Frontal cortex (tissue), 4 donors: ENCODE data around the gene DLG3. TPM values are rescaled to one million over a fixed set of nuclear protein-coding genes. Genes with fewer than 3 reads are reported as not detected.
"Not testable (repeated sequence)": the region's sequence is repeated elsewhere in the genome, so short reads cannot be mapped to it uniquely, and the experiment has no call there.

Experiments
- DNase-seq, 2 donors: peaks; one replicate each; pipeline ENCODE4 v3.0.0; 2012; ENCODE audit warnings: low spot score in 2 of 2
- FAIRE-seq: peaks from 2 replicates; lab custom pipeline; 2012; peaks lifted over from hg19 to GRCh38; lab: Jason Lieb, UNC
- small RNA-seq: library from RNA; depleted of rRNA; stranded (forward); fragments of <200 nt; gene quantifications from one replicate; pipeline ENCODE3, GENCODE V24; 2014
- total RNA-seq: library from RNA; depleted of rRNA; stranded (reverse); fragments of >200 nt; gene quantifications from one replicate; pipeline ENCODE4 v1.2.3, GENCODE V29; 2014
- donor health status: control.
- donor health status: control.
- donor health status: control.

DLG3 gene
- total RNA-seq, 1 donor from 2014 or later, result 86.8 TPM

- DNase-seq, result no peak
- FAIRE-seq, result no peak
These were observed 60.3 kb downstream of the DLG3 start for GRCh38 chrX:70504772-70505450.

GRCh38 chrX:70505451-70505841 lies 60.8 kb downstream of the DLG3 start:
- DNase-seq, result no peak

GRCh38 chrX:70508296-70508911 lies 63.8 kb downstream of the DLG3 start:
- no peak for FAIRE-seq

More at GRCh38 chrX:70505451-70505841, 60.8 kb downstream of the DLG3 start:
- no peak for FAIRE-seq

GRCh38 chrX:70509078-70509477 lies 64.4 kb downstream of the DLG3 start:
- FAIRE-seq (no peak), DNase-seq (no peak)

More at GRCh38 chrX:70508296-70508911, 63.8 kb downstream of the DLG3 start:
- DNase-seq, result no peak

- FAIRE-seq, DNase-seq: not testable (repeated sequence)
These were observed 70.6 kb downstream of the DLG3 start for GRCh38 chrX:70515270-70515669.

- FAIRE-seq, DNase-seq: not testable (repeated sequence)
These were observed 71.1 kb downstream of the DLG3 start for GRCh38 chrX:70515692-70516091.

- DNase-seq (no peak), FAIRE-seq (no peak)
These were observed 81.1 kb downstream of the DLG3 start for GRCh38 chrX:70525733-70526132.

- FAIRE-seq (no peak), DNase-seq (no peak)
These were observed 82.4 kb downstream of the DLG3 start for GRCh38 chrX:70527053-70527452.

GRCh38 chrX:70527610-70528345 lies 83.1 kb downstream of the DLG3 start:
- no peak for DNase-seq
- FAIRE-seq, result no peak

GRCh38 chrX:70535198-70535597 lies 90.6 kb downstream of the DLG3 start:
- no peak for FAIRE-seq
- DNase-seq, result no peak

- DNase-seq (no peak), FAIRE-seq (no peak)
These were observed 104.8 kb downstream of the DLG3 start for GRCh38 chrX:70549429-70549828.

GRCh38 chrX:70552130-70552704 lies 107.6 kb downstream of the DLG3 start:
- FAIRE-seq, result no peak
- DNase-seq, result no peak

- FAIRE-seq (no peak), DNase-seq (no peak)
These were observed 108.9 kb downstream of the DLG3 start for GRCh38 chrX:70553516-70553915.

- no peak for DNase-seq
- no peak for FAIRE-seq
These were observed 109.4 kb downstream of the DLG3 start for GRCh38 chrX:70554081-70554480.

GRCh38 chrX:70554523-70554922 lies 109.9 kb downstream of the DLG3 start:
- FAIRE-seq, result no peak
- no peak for DNase-seq

GRCh38 chrX:70554948-70555347 lies 110.3 kb downstream of the DLG3 start:
- DNase-seq, result no peak
- no peak for FAIRE-seq

Small RNA genes within 50 kb of the gene (small RNA-seq; reads per million reads assigned to genes)
- not detected for gene RNU4-81P
- gene RNY4P23, result 19.1 reads per million, percentile 97 among the genes with 10 or more reads in this experiment

Other genes starting within 250 kb of the DLG3 start
- not detected for gene AWAT1, start 210.2 kb upstream of the DLG3 start, total RNA-seq
- not detected for gene P2RY4, start 184.6 kb upstream of the DLG3 start, total RNA-seq
- not detected for gene ARR3, start 176.5 kb upstream of the DLG3 start, total RNA-seq
- not detected for gene RAB41, start 162.7 kb upstream of the DLG3 start, total RNA-seq
- gene PDZD11, start 154.9 kb upstream of the DLG3 start, total RNA-seq, result 31.4 TPM
- 2.9 TPM for gene KIF4A, start 154.7 kb upstream of the DLG3 start, total RNA-seq
- gene GDPD2, start 21.5 kb upstream of the DLG3 start, total RNA-seq, result 2.9 TPM